Kidney tubule cell (primary cell): ENCODE data around the gene CREB5.

Experiments used
- DNase-seq: peaks from one replicate; pipeline ENCODE4 v3.0.0-alpha.2; 2018; ENCODE audit warnings: low spot score

CREB5 gene

GRCh38 chr7:28435152-28435551 is 22.8 kb downstream of the CREB5 start:
- no peak for DNase-seq

GRCh38 chr7:28435732-28436378 is 23.5 kb downstream of the CREB5 start:
- DNase-seq: no peak

- DNase-seq: no peak
Observed at GRCh38 chr7:28440055-28440601, 27.8 kb downstream of the CREB5 start.

DNA sequence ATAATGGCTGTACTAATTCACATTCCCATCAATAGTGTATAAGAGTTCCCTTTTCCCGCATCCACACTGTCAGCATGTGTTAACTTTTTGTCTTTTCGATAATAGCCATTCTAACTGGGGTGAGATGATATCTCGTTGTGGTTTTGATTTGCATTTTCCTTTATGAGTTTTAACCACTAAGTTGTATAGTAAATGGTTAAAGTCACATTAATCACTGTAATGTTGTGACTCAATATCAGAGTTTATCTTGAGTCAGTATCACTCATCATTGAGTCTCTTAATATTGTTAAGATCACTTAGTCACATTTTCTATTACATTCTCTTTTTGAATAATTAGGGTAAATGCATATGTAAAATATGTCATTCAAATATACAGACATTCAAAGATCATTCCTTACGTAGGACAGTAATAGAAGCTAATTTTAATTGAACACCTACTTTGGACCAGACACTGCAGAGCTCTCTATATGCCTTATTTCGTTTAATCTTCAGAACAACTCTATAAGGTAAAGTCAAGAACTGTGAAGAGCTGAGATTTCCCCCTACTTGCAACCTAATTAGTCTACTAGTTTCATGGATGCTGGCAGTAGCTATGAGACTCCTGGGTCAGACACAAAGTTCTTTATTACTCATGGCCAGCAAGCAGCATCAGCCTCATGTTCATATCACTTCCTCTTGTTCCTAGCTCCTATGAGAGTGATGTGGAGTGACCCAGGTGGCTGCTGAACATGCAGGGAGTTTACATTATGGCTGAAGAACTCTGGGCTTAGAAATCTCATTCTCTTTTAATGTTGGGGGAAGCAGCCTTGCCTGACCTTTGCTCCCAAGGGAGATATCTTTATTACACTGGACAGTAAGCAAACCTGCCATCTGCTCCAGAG is 30.5 kb downstream of the CREB5 start:
- peak; percentile 63 for DNase-seq

GRCh38 chr7:28446131-28446530 is 33.8 kb downstream of the CREB5 start:
- no peak for DNase-seq

- DNase-seq: no peak
Observed at GRCh38 chr7:28447071-28447470, 34.8 kb downstream of the CREB5 start.

DNA sequence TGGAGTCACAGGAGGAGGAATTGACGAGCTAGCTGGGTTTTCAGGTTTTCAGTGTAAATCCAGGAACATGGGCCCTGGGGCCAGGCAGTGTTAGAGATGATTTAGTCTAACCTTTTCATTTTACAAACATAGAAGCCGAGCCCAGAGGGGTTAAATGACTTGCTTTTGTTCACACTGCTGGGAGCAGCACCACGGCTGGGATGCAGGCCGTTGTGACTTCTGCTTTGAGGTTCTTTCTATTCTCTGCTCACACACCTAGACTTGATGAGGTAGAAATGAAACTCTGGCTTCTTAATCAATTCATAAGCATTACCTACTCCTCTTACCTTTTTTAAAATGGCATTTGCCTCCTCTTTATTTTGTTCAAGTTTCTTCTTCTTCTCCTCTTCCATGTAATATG is 36.4 kb downstream of the CREB5 start:
- no peak for DNase-seq

DNA sequence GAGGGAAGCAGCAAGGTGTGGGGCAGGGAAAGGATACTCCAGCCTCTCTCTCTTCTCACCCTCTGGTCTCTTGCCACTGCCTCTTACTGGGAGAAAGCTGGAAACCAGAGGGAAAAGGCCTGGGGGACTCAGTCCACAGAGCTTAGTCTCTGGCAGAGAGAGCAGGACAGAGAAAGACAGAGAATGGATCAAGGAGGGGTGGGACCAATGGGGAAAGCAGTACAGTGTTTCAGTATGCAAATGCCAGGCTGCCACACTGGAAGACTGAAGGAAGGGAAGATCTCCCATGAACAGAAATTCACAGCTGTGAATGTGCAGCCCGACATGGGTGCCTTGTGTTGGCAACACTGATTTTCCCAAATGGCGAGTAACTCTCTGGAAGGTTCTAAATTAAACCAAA is 40.4 kb downstream of the CREB5 start:
- no peak for DNase-seq

DNA sequence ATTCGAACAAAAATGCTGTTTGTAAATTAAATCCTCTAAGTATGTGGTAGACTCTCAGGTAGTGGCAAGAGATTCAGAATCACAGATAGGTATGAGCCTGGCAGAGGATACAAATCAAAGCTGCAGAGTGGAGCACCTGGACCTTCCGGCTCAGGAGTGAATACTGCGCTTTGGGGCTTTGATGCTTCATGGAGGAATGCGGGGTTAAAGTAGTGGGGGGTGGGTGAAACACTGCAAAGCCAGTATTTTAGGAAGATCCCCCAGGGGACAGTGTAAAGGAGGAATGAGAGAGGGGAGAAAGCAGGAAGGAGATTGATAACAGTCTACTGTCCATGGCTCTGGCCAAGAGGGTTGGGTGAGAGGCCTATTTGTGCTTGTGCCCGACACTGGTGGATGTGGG is 43.2 kb downstream of the CREB5 start:
- no peak for DNase-seq

DNA sequence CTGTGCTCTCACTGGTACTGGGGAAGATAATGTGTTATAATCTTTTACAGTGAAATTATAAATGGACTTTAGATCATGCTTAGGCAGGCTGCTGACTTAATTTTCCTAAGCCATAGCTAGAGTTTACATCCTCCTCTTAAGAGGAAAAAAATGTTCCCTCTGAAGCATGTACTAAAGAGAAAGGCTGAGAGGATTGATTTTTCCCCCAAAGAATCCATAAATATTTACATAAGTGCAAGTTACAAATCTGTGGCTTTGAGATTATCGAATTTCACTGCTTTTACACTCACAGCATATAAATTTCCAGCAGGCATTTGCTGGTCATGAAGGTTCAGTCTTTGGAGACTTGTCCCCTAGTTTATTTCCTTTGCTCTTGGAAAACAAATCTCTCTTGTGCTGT is 43.7 kb downstream of the CREB5 start:
- no peak for DNase-seq

GRCh38 chr7:28458732-28459131 is 46.4 kb downstream of the CREB5 start:
- no peak for DNase-seq

- no peak for DNase-seq
Observed at GRCh38 chr7:28459306-28459705, 47.0 kb downstream of the CREB5 start.

GRCh38 chr7:28465697-28466096 is 53.4 kb downstream of the CREB5 start:
- DNase-seq: no peak

DNA sequence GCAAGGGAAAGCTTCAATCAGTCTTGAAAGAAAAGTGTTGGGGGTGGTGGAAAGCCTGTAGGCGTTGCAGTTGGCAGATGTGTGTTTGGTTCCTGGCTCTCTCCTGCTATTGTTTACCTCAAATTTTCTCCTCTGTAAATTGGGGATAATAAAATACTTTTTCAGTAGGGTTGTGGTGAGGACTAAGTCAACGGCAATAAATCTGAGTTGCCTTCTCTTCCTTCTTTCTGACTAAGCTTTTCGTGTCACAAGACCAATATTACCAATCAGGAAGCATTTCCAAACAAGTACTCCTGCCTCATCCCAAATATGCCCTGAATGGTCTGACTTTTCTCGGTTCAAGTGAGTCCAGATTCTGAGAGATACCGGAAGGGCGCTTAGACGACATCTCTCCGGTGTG is 54.0 kb downstream of the CREB5 start:
- DNase-seq: no peak

DNA sequence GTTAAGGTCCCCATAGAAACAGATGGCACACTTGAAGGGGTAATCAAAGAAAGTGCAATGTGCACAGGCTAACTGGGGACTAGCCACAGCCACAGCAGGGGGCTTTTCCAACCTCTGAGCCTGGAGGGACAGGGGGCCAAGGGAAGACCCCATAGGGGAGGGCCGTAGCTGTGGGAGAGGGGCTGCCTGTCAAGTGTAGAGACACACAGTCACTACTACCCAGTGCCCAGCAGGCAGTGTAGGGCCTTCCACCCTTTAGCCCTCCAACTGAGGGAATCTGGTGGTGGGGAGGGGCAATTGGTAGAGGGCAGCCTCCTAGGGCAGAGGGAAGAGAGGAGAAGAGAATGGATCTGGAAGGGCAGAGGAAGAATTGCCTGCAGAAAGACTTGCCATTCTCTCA is 54.6 kb downstream of the CREB5 start:
- DNase-seq: no peak

DNA sequence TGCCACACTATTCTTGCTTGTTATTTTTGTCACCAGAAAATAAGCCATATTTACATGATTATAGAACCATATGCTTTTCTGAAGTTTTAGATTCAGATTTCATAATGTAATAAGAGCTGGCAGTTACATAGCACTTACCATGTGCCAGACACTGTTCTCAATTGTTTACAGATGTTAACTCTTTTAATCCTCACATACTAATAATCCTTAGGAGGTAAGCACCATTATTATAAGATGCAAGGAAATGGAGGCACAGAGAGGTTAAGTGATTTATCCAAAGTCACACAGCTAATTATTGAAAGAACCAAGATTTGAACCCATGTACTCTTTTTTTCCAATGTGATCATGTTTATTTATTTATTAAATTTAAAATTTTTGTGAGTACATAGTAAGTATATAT is 57.2 kb downstream of the CREB5 start:
- DNase-seq: no peak

GRCh38 chr7:28470344-28470743 is 58.0 kb downstream of the CREB5 start:
- no peak for DNase-seq

DNA sequence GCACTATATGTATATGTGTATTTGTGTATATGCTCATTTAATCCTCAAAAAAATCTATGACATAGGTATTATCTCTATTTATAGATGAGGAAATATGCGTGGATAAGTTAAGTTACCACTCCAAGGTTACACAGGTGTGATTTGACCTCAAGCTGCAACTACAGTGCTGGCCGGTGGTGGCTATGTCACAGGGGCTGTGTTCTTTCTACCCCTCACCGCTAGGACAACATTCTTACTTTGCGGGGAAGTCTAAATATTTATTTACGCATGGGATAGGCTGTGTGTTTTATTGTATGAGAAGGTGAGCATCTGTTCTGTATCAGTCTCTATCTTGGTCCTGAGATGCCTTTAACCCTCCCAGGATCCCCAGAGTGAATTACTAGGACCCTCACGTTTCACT is 60.0 kb downstream of the CREB5 start:
- DNase-seq: no peak

DNA sequence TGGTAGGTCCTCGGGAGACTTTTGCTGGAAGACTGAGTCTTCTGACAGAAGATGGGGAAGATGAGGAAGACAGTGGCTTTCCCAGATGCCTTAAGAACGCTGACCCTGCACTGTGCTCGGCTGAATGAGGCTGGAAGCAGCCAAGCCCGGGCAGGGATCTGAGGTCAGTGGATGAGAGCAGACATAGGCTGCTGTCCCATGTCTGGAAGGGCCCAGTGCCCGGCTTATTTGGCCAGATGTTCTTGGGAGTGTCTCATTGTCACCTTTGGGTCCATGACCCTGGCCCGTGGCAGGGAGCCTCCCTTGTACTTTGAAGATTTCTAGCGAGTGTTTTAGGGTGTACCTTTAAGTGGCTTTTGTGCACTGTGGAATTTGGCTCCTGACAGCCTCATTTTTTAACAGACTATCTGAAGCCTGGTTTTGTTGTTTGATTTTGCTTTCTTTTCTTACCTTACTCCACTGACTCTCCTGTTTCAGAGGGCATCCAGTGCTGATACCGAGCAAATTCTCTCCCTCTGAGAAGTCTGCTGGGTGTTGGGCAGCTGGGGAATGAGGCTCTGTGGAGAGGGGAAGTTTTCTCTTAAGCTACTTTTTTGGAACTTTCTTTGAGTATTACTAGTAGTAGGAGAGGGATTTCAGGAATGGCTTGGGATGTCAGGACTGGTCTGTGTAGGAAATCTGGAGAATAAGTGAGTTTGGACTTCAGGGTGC is 61.4 kb downstream of the CREB5 start:
- DNase-seq: no peak

GRCh38 chr7:28474282-28474638 is 61.9 kb downstream of the CREB5 start:
- DNase-seq: no peak

- DNase-seq: no peak
Observed at GRCh38 chr7:28474640-28475039, 62.3 kb downstream of the CREB5 start.

DNA sequence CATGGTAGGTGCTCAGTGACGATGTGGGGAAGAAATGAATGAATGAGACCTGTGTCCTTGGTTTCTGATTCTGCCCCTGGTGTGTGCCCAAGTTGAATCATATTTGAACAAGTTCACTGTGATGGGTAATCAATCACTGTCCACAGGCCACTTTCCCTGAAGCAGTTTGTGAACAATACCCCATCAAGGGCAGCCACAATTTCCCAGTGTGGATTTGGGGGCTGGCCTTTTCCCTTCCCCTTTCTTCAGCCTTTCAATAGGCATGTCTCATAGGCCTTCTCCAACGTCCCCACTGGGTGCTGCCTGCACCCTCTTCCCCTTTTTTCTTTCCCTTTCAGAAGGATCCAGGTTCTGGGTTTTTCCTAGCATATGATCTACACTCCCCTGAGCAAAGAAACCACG is 64.7 kb downstream of the CREB5 start:
- DNase-seq: no peak

DNA sequence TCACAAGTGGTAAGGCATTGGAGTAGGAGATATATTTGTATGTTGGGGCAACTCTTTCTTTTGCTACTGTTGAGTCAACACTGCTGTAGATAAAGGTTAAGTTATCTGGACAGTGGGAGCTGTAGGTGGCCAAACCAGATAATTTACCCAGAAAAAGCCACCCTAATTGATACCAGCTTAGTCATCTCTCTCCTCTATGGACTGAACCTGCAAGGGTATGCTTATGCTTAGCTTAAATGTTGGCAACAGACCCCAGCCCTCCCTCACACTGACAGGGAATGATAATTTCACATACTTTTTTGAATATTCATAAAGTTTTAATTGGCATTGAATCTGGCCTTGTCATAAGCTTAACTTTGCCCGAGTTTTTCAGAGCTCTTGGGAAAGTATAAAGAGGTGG is 66.3 kb downstream of the CREB5 start:
- DNase-seq: no peak
